Right lobe of liver (tissue), 6 donors: ENCODE results near the gene RBM33. TPM values are rescaled to one million over a fixed set of nuclear protein-coding genes. Genes with fewer than 3 reads are reported as not detected.

Experiments
- ATAC-seq, 4 donors: fragments of 200-7000 bp; cut with Tn5 transposase; one replicate each; pipeline ENCODE4 v1.9.1; 2020; ENCODE audit warnings: mild to moderate bottlenecking in 4 of 4, moderate library complexity in 4 of 4
- DNase-seq, 3 donors: peaks; one replicate each; pipeline ENCODE4 v3.0.0-alpha.2; 2020
- H3K27ac ChIP-seq, 3 donors: fragments of 200-600 bp; one replicate each; pipeline ENCODE4 v1.8.0; 2022
- H3K27me3 ChIP-seq, 2 donors: fragments of 200-600 bp; one replicate each; pipeline ENCODE4 v1.8.0; 2022
- H3K36me3 ChIP-seq, 4 donors: fragments of 200-600 bp; sonication (generic) in 1 of 4; one replicate each; pipeline versions ENCODE4 v1.5.1 to v1.8.0; 2017 to 2022; ENCODE audit warnings: control low read depth in 1 of 4
- H3K4me1 ChIP-seq, 4 donors: fragments of 200-600 bp; sonication (generic) in 1 of 4; one replicate each; pipeline versions ENCODE4 v1.5.1 to v1.8.0; 2017 to 2022; ENCODE audit warnings: control low read depth in 1 of 4
- H3K4me3 ChIP-seq, 3 donors: fragments of 200-600 bp; one replicate each; pipeline ENCODE4 v1.8.0; 2022
- H3K9me3 ChIP-seq, 4 donors: fragments of 200-600 bp; sonication (generic) in 1 of 4; one replicate each; pipeline versions ENCODE4 v1.5.1 to v1.8.0; 2017 to 2022; ENCODE audit warnings: control low read depth in 1 of 4
- CTCF ChIP-seq, 4 donors: fragments of 200-600 bp in 3 of 4; fragments of 450-650 bp in 1 of 4; IDR thresholded peaks; one replicate each; pipeline versions ENCODE4 v1.5.1 to v1.8.0; 2016 to 2022; ENCODE audit warnings: antibody characterized with exemption in 4 of 4, mild to moderate bottlenecking in 2 of 4
- POLR2A ChIP-seq: fragments of 450-650 bp; IDR thresholded peaks from one replicate; pipeline ENCODE4 v1.6.1; 2017; ENCODE audit warnings: antibody characterized with exemption, mild to moderate bottlenecking
- WGBS: methylation state at CpG from one replicate; pipeline ENCODE4 v1.1.6; 2018; ENCODE audit warnings: low coverage, low lambda C conversion rate; ENCODE audit not compliant: insufficient coverage; ENCODE audit errors: missing lambda C conversion rate; 5-methylcytosine and 5-hydroxymethylcytosine counted together
- intact Hi-C, 2 donors: fragments of 100-400 bp; cut with DNase I; formaldehyde crosslinking; loops; one replicate each; pipeline versions ENCODE4 v1.11.2 to v1.14.1; 2022
- total RNA-seq, 6 experiments: library from RNA; depleted of rRNA in 2 of 6; stranded (reverse); fragments of >200 nt in 2 of 6; fragmentation: NEBNext Ultra II Directional in 3 of 6; extraction: Animal tissue kit (Norgen Biotek cat#: 25700) in 3 of 6; gene quantifications; one replicate each; pipeline versions ENCODE4 v1.1.0 to v1.2.4, GENCODE V29; 2016 to 2023
- donor health status: DM: no; HTN: yes; CAD: no.
- donor health status: DM: no; HTN: no; CAD: no.
- donor health status: DM: no; HTN: no; CAD: no.
- donor health status: DM: no; HTN: yes; CAD: no.
- donor health status: DM: no; HTN: yes; CAD: no.

RBM33 gene
- total RNA-seq, 6 experiments from 2014 or later, result 24.9 to 55.1 (median 32.0) TPM

GRCh38 chr7:155638366-155638765 lies 6.1 kb upstream of the RBM33 start:
- H3K4me1 ChIP-seq, result peaks cover 0 to 9% (median under 1%) of the 10 kb centered on the region in 4 donors
- ATAC-seq (no peak), DNase-seq (no peak)
- no peak overlapping the region for H3K4me3 ChIP-seq
- no peak overlapping the region for H3K27ac ChIP-seq
- peaks cover 0 to 17% (median 5%) of the 10 kb centered on the region in 4 donors for H3K36me3 ChIP-seq
- TF ChIP-seq CTCF (IDR thresholded peaks at IDR 0.05) (no peak), POLR2A (no peak)
- peaks cover 0 to 6% (median 0%) of the 10 kb centered on the region in 4 donors for H3K9me3 ChIP-seq
- H3K27me3 ChIP-seq, result no peaks in the 10 kb centered on the region
- 83% methylated on average over 6 of the region's 6 CpGs for WGBS
- intact Hi-C loops, result no loop called here

- DNase-seq (no peak), ATAC-seq (no peak)
- H3K36me3 ChIP-seq, result peaks cover 0 to 17% (median 5%) of the 10 kb centered on the region in 4 donors
- H3K4me1 ChIP-seq, result peaks cover 0 to 9% (median 1%) of the 10 kb centered on the region in 4 donors
- peaks cover 0 to 6% (median 0%) of the 10 kb centered on the region in 4 donors for H3K9me3 ChIP-seq
- no peak overlapping the region for H3K4me3 ChIP-seq
- 89% methylated on average over 1 of the region's 1 CpG for WGBS
- intact Hi-C loops, result no loop called here
- TF ChIP-seq POLR2A (no peak), CTCF (IDR thresholded peaks at IDR 0.05) (no peak)
- no peak overlapping the region for H3K27ac ChIP-seq
- no peaks in the 10 kb centered on the region for H3K27me3 ChIP-seq
Measured at GRCh38 chr7:155639958-155640520, 4.4 kb upstream of the RBM33 start.

- Histone ChIP-seq H3K27ac (no peak overlapping the region), H3K9me3 (peaks cover 0 to 6% (median 0%) of the 10 kb centered on the region in 4 donors), H3K27me3 (no peaks in the 10 kb centered on the region), H3K36me3 (peaks cover 0 to 17% (median 5%) of the 10 kb centered on the region in 4 donors), H3K4me3 (no peak overlapping the region), H3K4me1 (peaks cover 0 to 9% (median 2%) of the 10 kb centered on the region in 4 donors)
- DNase-seq (no peak), ATAC-seq (no peak)
- TF ChIP-seq CTCF (IDR thresholded peaks at IDR 0.05), result no peak
- no peak for TF ChIP-seq POLR2A
- intact Hi-C loops, result no loop called here
- 100% methylated on average over 3 of the region's 4 CpGs for WGBS
Measured at GRCh38 chr7:155640629-155641028, 3.8 kb upstream of the RBM33 start.

- no peak for ATAC-seq
- TF ChIP-seq POLR2A, result no peak
- no peak for TF ChIP-seq CTCF (IDR thresholded peaks at IDR 0.05)
- Histone ChIP-seq H3K27me3 (no peaks in the 10 kb centered on the region), H3K9me3 (no peaks in the 10 kb centered on the region), H3K4me3 (peak overlapping the region; percentile 76 to 87 (median 76)), H3K36me3 (peaks cover 0 to 19% (median 9%) of the 10 kb centered on the region in 4 donors), H3K27ac (peak overlapping the region; percentile 96 to 98 (median 97)), H3K4me1 (peaks cover 0 to 24% (median 9%) of the 10 kb centered on the region in 4 donors)
- intact Hi-C loops, result no loop called here
- no peak for DNase-seq
- WGBS, result 0% methylated on average over 9 of the region's 32 CpGs
Measured at GRCh38 chr7:155643804-155644177, 670 bp upstream of the RBM33 start.
